ENCODE data around the gene LACRT. TPM values are rescaled to one million over a fixed set of nuclear protein-coding genes. Genes with fewer than 3 reads are reported as not detected.

Gene LACRT
- total RNA-seq, 1 donor from 2014 or later, result not detected

DNA sequence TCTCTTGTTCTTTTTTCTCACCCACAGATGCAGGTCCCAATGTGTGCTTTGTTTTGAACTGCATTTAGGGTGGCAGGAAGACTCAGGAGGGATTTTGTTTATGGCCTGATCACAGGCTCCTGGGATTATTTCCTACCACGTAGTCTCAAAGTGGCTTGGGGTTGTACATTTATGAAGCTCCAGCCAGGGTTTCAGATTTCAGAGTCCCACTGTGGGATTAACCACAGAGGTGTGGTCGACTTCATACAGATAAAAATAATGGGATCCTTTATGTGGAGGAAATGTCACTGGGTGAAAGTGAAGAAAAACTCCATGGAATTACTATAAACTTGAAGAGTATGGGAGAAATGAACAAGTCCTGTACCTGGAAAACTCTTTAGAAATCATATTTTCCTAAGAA, 32.0 kb downstream of the LACRT start:
- H3K4me1 Mint-ChIP-seq (ENCODE audit: low read depth), result no peaks in the 10 kb centered on the region
- H3K27ac Mint-ChIP-seq, result no peak overlapping the region
- no peak overlapping the region for H3K4me3 Mint-ChIP-seq (ENCODE audit: low read depth)
- no peaks in the 10 kb centered on the region for H3K9me3 Mint-ChIP-seq (ENCODE audit: low read depth)
- TF ChIP-seq, protein P1, sequence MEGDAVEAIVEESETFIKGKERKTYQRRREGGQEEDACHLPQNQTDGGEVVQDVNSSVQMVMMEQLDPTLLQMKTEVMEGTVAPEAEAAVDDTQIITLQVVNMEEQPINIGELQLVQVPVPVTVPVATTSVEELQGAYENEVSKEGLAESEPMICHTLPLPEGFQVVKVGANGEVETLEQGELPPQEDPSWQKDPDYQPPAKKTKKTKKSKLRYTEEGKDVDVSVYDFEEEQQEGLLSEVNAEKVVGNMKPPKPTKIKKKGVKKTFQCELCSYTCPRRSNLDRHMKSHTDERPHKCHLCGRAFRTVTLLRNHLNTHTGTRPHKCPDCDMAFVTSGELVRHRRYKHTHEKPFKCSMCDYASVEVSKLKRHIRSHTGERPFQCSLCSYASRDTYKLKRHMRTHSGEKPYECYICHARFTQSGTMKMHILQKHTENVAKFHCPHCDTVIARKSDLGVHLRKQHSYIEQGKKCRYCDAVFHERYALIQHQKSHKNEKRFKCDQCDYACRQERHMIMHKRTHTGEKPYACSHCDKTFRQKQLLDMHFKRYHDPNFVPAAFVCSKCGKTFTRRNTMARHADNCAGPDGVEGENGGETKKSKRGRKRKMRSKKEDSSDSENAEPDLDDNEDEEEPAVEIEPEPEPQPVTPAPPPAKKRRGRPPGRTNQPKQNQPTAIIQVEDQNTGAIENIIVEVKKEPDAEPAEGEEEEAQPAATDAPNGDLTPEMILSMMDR (IDR thresholded peaks at IDR 0.05; ENCODE audit: unreplicated experiment), result no peak
- no peak for DNase-seq (ENCODE audit: low spot score, unreplicated experiment)
- H3K36me3 Mint-ChIP-seq (ENCODE audit: insufficient read depth), result no peaks in the 10 kb centered on the region
- peaks cover 50% of the 10 kb centered on the region for H3K27me3 Mint-ChIP-seq

DNA sequence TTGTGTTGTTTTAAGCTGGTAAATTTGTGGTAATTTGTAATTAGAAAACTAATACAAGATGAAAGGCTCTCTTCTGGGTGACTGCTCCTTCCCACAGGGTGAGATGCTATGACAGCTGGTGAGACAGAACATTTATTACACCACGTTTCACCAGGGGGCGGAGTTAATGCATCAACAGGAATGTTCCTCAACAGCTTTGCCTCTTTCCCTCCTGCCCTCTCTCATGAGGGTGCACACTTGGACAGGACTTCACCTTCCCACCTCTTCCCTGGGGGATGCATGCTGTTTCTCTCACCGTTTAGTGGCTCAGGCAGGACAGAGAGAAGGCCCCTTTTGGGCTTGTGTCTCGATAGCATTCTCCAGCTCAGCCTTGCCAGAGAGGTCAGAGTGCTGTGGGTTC, 32.9 kb downstream of the LACRT start:
- H3K4me1 Mint-ChIP-seq (ENCODE audit: low read depth), result no peaks in the 10 kb centered on the region
- no peak overlapping the region for H3K4me3 Mint-ChIP-seq (ENCODE audit: low read depth)
- peaks cover 43% of the 10 kb centered on the region for H3K27me3 Mint-ChIP-seq
- H3K27ac Mint-ChIP-seq, result no peak overlapping the region
- TF ChIP-seq, protein P1 (IDR thresholded peaks at IDR 0.05; ENCODE audit: unreplicated experiment), result no peak
- no peak for DNase-seq (ENCODE audit: low spot score, unreplicated experiment)
- H3K36me3 Mint-ChIP-seq (ENCODE audit: insufficient read depth), result no peaks in the 10 kb centered on the region
- no peaks in the 10 kb centered on the region for H3K9me3 Mint-ChIP-seq (ENCODE audit: low read depth)

DNA sequence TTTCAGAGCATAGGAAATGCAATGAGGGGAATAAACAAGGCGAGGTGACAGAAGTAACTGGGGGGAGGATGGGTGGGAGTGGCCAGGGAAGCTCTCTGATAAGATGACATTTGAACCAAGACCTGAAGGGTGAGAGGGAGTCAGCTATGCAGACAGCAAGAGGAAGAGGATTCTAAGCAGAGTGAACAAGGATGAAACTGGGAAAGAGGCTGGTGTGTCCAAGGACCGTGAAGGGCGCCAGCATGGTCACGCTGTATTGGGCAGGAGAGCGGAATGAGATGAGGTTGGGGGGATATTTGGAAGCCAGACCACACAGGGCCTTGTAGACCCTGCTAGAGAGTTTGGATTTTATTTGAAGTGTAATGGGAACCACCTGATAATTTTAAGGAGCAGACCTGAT, 35.7 kb downstream of the LACRT start:
- Mint-ChIP-seq H3K27me3 (peaks cover 50% of the 10 kb centered on the region), H3K27ac (no peak overlapping the region)
- no peak for DNase-seq (ENCODE audit: low spot score, unreplicated experiment)

DNA sequence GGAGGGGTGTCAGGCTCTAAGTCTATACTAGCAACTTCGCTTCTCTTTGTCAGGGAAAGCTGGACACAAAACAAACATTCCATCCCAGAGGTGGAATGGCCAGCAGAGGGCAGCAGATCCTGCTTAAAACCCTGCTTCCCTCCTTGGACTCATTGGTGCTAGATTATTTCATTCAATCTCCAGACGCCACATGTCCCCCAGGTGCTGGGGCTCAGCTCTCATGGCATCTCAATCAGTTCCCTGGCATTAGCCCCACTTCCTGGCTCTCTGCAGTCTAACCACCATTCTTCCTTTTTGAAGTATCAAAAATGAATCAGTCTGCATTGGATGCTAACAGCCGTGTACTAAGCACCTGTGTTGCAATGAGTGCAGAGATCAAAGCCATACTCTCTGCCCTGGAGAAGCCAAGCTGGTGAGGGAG, 38.2 kb downstream of the LACRT start:
- peaks cover 49% of the 10 kb centered on the region for H3K27me3 Mint-ChIP-seq
- H3K9me3 Mint-ChIP-seq (ENCODE audit: low read depth), result no peaks in the 10 kb centered on the region
- peaks cover 5% of the 10 kb centered on the region for H3K4me1 Mint-ChIP-seq (ENCODE audit: low read depth)
- H3K4me3 Mint-ChIP-seq (ENCODE audit: low read depth), result no peak overlapping the region
- no peaks in the 10 kb centered on the region for H3K36me3 Mint-ChIP-seq (ENCODE audit: insufficient read depth)
- H3K27ac Mint-ChIP-seq, result no peak overlapping the region
- DNase-seq (ENCODE audit: low spot score, unreplicated experiment), result peak; percentile 56
- TF ChIP-seq, protein P1 (IDR thresholded peaks at IDR 0.05; ENCODE audit: unreplicated experiment), result peak; percentile 94

More for the DNA sequence above, 35.7 kb downstream of the LACRT start:
- Mint-ChIP-seq H3K9me3 (ENCODE audit: low read depth) (no peaks in the 10 kb centered on the region), H3K4me3 (ENCODE audit: low read depth) (no peak overlapping the region), H3K4me1 (ENCODE audit: low read depth) (peaks cover 2% of the 10 kb centered on the region), H3K36me3 (ENCODE audit: insufficient read depth) (no peaks in the 10 kb centered on the region)
- TF ChIP-seq, protein P1 (IDR thresholded peaks at IDR 0.05; ENCODE audit: unreplicated experiment), result no peak

DNA sequence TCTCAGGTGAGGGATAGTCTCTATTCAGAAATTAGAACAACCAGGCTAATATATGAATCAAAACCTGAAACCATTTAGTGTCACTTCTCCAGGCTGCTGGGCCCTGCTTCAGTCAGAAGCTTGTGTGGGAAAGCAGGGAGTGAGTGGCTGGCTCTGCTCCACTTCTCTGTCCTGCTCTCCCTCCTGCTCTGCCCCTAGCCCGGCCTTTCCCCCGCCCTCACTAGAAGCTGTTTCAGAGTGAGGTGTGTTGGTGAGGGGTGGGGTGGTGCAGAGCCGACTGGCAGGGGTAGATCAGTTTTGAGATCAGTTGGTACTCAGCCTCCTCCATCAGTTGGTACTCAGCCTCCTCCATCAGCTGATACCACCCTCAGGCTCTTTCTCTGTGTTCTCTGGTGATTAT, 39.2 kb downstream of the LACRT start:
- H3K27me3 Mint-ChIP-seq, result peaks cover 51% of the 10 kb centered on the region

More for the DNA sequence above, 39.2 kb downstream of the LACRT start:
- TF ChIP-seq, protein P1 (IDR thresholded peaks at IDR 0.05; ENCODE audit: unreplicated experiment), result no peak
- no peak for DNase-seq (ENCODE audit: low spot score, unreplicated experiment)
- no peak overlapping the region for H3K4me3 Mint-ChIP-seq (ENCODE audit: low read depth)
- H3K36me3 Mint-ChIP-seq (ENCODE audit: insufficient read depth), result no peaks in the 10 kb centered on the region
- peak overlapping the region; percentile 17 for H3K27ac Mint-ChIP-seq
- no peaks in the 10 kb centered on the region for H3K9me3 Mint-ChIP-seq (ENCODE audit: low read depth)
- H3K4me1 Mint-ChIP-seq (ENCODE audit: low read depth), result peaks cover 15% of the 10 kb centered on the region
